A673 (cell line): ENCODE results near the gene FGFR3.
"Not testable (repeated sequence)": the region's sequence is repeated elsewhere in the genome, so short reads cannot be mapped to it uniquely, and the experiment has no call there.

Source experiments
- CTCF ChIP-seq: fragments of 300-800, 200-600 bp; sonication (generic); conservative IDR thresholded peaks from 2 replicates; pipeline ENCODE4 v1.5.1; 2017; ENCODE audit warnings: low read depth, mild to moderate bottlenecking, antibody characterized with exemption, low read length, moderate library complexity, mixed read lengths
- EZH2 ChIP-seq: fragments of 200-600 bp; sonication (generic); IDR thresholded peaks from 2 replicates; pipeline ENCODE4 v1.6.1; 2017; ENCODE audit warnings: borderline replicate concordance, low read depth, mild to moderate bottlenecking, mixed read lengths, antibody characterized with exemption, low read length; ENCODE audit not compliant: poor library complexity, severe bottlenecking

GRCh38 chr4:1844618-1845017, 51.5 kb downstream of the FGFR3 start:
- not testable (repeated sequence) for TF ChIP-seq EZH2, CTCF
